Fibroblast of villous mesenchyme (primary cell): ENCODE results near the gene GLDN. TPM values are rescaled to one million over a fixed set of nuclear protein-coding genes. Genes with fewer than 3 reads are reported as not detected.

Source experiments
- DNase-seq: peaks from one replicate; pipeline ENCODE4 v3.0.0-alpha.2; 2010; ENCODE audit warnings: low read depth
- H3K4me3 ChIP-seq: 2 replicates; pipeline ENCODE4 v1.5.1; 2011; ENCODE audit warnings: low read depth, mild to moderate bottlenecking, low read length
- CTCF ChIP-seq: IDR thresholded peaks from 2 replicates; pipeline ENCODE4 v1.5.1; 2012; ENCODE audit warnings: low read depth, mild to moderate bottlenecking, low read length; ENCODE audit not compliant: insufficient read depth
- total RNA-seq: library from RNA; depleted of rRNA; stranded (reverse); fragments of >200 nt; gene quantifications from 2 replicates; pipeline ENCODE4 v1.2.3, GENCODE V29; 2012

GLDN gene
- total RNA-seq, 1 donor, result 0.43 TPM

DNA sequence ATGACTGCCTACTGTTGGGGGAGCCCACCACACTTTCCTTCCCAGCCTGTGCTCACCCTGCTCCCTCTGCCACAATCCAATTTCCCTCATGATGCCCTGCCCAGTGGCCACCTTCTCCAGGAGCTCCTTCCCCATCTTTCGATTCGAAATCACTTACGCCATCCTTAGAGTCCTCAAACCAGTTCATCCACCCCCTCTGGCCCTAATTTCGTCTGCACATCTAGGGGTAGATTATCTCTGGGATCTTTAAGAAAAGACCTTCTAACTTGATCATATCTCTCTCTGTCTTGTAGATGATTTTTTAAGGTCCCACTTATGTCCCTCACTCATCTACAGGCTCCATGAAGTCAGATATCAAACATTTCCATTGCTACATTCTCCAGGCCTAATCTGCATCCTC lies 20.1 kb upstream of the GLDN start:
- no peak for DNase-seq
- H3K4me3 ChIP-seq, result no peak overlapping the region
- no peak for TF ChIP-seq CTCF

- TF ChIP-seq CTCF, result no peak
- no peak for DNase-seq
- H3K4me3 ChIP-seq, result no peak overlapping the region
Measured at GRCh38 chr15:51322621-51323296, 18.7 kb upstream of the GLDN start.

DNA sequence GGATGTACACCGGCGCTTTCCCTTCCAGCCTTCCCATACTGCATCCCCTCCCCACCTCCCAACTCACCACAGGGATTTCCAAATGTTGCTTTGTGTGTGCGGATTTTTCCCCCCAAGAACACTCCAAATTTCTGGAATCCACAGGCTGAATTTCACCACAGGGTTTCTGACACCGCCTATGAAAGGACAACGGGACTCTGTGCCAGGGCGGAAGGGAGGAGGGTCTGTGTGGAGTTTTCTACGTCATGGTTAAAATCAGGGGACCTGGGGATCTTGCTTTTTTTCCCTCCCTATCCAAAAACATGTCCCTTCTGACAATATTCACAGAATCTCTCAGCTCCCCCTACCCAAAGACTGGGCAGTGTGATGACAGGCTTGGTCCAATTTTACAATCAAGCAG lies 17.7 kb upstream of the GLDN start:
- H3K4me3 ChIP-seq, result no peak overlapping the region
- DNase-seq, result no peak
- no peak for TF ChIP-seq CTCF

GRCh38 chr15:51325167-51325566 lies 16.3 kb upstream of the GLDN start:
- DNase-seq, result no peak
- no peak for TF ChIP-seq CTCF
- no peak overlapping the region for H3K4me3 ChIP-seq

GRCh38 chr15:51327081-51327480 lies 14.4 kb upstream of the GLDN start:
- DNase-seq, result no peak
- TF ChIP-seq CTCF, result no peak
- H3K4me3 ChIP-seq, result no peak overlapping the region

GRCh38 chr15:51328926-51329325 lies 12.5 kb upstream of the GLDN start:
- H3K4me3 ChIP-seq, result no peak overlapping the region
- no peak for DNase-seq
- no peak for TF ChIP-seq CTCF

DNA sequence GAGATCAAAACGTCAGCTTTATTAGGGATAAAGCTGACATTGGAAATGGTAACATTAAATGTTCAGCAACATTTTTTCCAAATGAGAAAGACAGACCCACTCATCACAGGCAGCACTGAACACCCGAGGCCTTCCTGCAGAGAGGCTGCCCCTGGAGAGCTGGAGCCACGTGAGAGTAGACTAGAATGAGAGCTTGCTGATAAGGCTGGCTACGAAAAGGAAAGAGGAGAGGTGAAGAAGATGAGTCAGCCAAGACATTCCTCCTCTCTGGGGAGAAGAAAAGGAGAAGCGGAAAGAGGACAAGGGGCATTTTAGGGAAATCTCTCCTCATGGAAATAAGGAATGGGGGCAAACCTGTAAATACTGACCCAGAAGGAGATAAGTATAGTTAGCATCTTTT lies 10.3 kb upstream of the GLDN start:
- no peak overlapping the region for H3K4me3 ChIP-seq
- TF ChIP-seq CTCF, result no peak
- peak; percentile 22 for DNase-seq
